ENCODE data around the gene THAP4. TPM values are rescaled to one million over a fixed set of nuclear protein-coding genes. Genes with fewer than 3 reads are reported as not detected.

Gene THAP4
- total and polyA plus RNA-seq, 2 of the 13 experiments (the other 11 are each of a cell fraction or from before 2014, with no cell fraction given): 59.7 to 75.7 TPM

DNA sequence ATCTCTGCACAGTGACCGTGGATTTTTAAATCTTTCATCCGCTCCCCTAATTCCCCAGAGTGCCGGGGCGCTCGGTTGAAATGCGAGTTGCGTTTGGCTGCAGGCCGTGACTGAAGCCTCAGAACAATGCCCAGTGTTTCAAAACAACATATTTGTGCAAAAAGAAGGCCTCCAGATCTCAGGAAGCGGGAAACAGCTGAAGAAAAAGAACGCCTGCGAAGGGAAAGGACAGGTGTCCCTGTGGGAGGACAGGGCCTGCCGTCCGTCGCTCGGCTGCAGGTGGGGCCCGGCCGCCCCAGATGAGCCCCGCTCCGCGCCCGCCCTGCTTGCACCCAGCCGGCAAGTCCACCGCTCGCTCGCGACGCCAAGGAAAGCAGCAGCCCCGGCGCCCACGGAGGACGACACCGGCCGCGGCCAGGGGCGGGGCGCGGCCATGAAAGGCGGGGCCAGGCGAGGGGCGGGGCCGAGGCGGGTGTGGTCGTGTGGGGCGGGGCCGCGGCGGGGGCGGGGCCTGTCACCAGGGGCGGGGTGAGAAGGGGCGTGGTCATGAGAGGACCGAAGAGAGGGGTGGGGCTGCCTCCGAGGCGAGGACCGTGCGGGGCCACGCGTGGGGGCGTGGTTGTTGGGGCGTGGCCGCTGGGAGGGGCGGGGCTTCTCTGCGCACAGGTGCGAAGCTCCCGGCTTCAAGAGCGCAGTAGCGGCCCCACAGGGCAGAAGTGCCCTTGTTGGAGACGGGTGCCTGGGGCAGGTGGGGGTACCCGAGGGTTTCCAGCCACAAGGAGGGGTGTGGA, 96.0 kb downstream of the THAP4 start (continued):
- TF ChIP-seq, protein P1, sequence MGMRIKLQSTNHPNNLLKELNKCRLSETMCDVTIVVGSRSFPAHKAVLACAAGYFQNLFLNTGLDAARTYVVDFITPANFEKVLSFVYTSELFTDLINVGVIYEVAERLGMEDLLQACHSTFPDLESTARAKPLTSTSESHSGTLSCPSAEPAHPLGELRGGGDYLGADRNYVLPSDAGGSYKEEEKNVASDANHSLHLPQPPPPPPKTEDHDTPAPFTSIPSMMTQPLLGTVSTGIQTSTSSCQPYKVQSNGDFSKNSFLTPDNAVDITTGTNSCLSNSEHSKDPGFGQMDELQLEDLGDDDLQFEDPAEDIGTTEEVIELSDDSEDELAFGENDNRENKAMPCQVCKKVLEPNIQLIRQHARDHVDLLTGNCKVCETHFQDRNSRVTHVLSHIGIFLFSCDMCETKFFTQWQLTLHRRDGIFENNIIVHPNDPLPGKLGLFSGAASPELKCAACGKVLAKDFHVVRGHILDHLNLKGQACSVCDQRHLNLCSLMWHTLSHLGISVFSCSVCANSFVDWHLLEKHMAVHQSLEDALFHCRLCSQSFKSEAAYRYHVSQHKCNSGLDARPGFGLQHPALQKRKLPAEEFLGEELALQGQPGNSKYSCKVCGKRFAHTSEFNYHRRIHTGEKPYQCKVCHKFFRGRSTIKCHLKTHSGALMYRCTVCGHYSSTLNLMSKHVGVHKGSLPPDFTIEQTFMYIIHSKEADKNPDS (CRISPR knock-in tag; IDR thresholded peaks at IDR 0.05): 0 out of 2 replicates have a peak, but pooled peaks have one; percentile 36
- TF ChIP-seq, protein P2, sequence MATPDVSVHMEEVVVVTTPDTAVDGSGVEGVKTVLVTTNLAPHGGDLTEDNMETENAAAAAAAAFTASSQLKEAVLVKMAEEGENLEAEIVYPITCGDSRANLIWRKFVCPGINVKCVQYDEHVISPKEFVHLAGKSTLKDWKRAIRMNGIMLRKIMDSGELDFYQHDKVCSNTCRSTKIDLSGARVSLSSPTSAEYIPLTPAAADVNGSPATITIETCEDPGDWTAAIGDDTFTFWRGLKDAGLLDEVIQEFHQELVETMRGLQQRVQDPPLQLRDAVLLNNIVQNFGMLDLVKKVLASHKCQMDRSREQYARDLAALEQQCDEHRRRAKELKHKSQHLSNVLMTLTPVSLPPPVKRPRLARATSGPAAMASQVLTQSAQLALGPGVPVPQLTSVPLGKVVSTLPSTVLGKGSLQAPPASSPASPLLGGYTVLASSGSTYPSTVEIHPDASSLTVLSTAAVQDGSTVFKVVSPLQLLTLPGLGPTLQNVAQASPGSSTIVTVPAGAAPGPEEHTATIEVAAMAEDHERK (CRISPR knock-in tag; IDR thresholded peaks at IDR 0.05; ENCODE audit: low read depth): no peak
- TF ChIP-seq, protein P3, sequence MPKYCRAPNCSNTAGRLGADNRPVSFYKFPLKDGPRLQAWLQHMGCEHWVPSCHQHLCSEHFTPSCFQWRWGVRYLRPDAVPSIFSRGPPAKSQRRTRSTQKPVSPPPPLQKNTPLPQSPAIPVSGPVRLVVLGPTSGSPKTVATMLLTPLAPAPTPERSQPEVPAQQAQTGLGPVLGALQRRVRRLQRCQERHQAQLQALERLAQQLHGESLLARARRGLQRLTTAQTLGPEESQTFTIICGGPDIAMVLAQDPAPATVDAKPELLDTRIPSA (CRISPR knock-in tag; IDR thresholded peaks at IDR 0.05; ENCODE audit: borderline replicate concordance): no peak
- TF ChIP-seq SMC3 (IDR thresholded peaks at IDR 0.05; ENCODE audit: low read length): no peak
- TF ChIP-seq RBM39 (IDR thresholded peaks at IDR 0.05; ENCODE audit: low read depth, low read length, poor library complexity, severe bottlenecking): peak; percentile 48
- peak; percentile 25; the same call in 1 of the 2 replicates for TF ChIP-seq SALL1 (CRISPR knock-in tag; IDR thresholded peaks at IDR 0.05)
- TF ChIP-seq TEAD2 (CRISPR knock-in tag; IDR thresholded peaks at IDR 0.05): no peak
- TF ChIP-seq, protein P4, sequence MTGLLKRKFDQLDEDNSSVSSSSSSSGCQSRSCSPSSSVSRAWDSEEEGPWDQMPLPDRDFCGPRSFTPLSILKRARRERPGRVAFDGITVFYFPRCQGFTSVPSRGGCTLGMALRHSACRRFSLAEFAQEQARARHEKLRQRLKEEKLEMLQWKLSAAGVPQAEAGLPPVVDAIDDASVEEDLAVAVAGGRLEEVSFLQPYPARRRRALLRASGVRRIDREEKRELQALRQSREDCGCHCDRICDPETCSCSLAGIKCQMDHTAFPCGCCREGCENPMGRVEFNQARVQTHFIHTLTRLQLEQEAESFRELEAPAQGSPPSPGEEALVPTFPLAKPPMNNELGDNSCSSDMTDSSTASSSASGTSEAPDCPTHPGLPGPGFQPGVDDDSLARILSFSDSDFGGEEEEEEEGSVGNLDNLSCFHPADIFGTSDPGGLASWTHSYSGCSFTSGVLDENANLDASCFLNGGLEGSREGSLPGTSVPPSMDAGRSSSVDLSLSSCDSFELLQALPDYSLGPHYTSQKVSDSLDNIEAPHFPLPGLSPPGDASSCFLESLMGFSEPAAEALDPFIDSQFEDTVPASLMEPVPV (CRISPR knock-in tag; IDR thresholded peaks at IDR 0.05): peak; percentile 47; the same call in 1 of the 2 replicates
- no peak for TF ChIP-seq HNRNPL (IDR thresholded peaks at IDR 0.05; ENCODE audit: low read depth, low read length)
- TF ChIP-seq ZNF354B (CRISPR knock-in tag; IDR thresholded peaks at IDR 0.05): 0 out of 2 replicates have a peak, but pooled peaks have one; percentile 18
- no peak for TF ChIP-seq NR2F1 (CRISPR knock-in tag; IDR thresholded peaks at IDR 0.05)
- TF ChIP-seq KLF15 (CRISPR knock-in tag; IDR thresholded peaks at IDR 0.05; ENCODE audit: borderline replicate concordance): 0 out of 2 replicates have a peak, but pooled peaks have one; percentile 39
- TF ChIP-seq NFYB (CRISPR knock-in tag; IDR thresholded peaks at IDR 0.05): 0 out of 2 replicates have a peak, but pooled peaks have one; percentile 2
- 0 out of 2 replicates have a peak, but pooled peaks have one; percentile 28 for TF ChIP-seq ZNF547 (CRISPR knock-in tag; IDR thresholded peaks at IDR 0.05)
- no peak for TF ChIP-seq ZNF577 (CRISPR knock-in tag; IDR thresholded peaks at IDR 0.05; ENCODE audit: borderline replicate concordance, low read depth)
- 0 out of 2 replicates have a peak, but pooled peaks have one; percentile 6 for TF ChIP-seq ZBTB38 (CRISPR knock-in tag; IDR thresholded peaks at IDR 0.05)
- TF ChIP-seq YY1 (IDR thresholded peaks at IDR 0.05; ENCODE audit: insufficient read depth, insufficient replicate concordance, low read depth, low read length): peak; percentile 60
- no peak for TF ChIP-seq GATAD1 (CRISPR knock-in tag; IDR thresholded peaks at IDR 0.05)
- TF ChIP-seq, protein P5, sequence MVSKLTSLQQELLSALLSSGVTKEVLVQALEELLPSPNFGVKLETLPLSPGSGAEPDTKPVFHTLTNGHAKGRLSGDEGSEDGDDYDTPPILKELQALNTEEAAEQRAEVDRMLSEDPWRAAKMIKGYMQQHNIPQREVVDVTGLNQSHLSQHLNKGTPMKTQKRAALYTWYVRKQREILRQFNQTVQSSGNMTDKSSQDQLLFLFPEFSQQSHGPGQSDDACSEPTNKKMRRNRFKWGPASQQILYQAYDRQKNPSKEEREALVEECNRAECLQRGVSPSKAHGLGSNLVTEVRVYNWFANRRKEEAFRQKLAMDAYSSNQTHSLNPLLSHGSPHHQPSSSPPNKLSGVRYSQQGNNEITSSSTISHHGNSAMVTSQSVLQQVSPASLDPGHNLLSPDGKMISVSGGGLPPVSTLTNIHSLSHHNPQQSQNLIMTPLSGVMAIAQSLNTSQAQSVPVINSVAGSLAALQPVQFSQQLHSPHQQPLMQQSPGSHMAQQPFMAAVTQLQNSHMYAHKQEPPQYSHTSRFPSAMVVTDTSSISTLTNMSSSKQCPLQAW (CRISPR knock-in tag; IDR thresholded peaks at IDR 0.05): 0 out of 2 replicates have a peak, but pooled peaks have one; percentile 25
- TF ChIP-seq PHF21A (CRISPR knock-in tag; IDR thresholded peaks at IDR 0.05): no peak
